GM18519 (cell line): ENCODE results near the gene C17orf100.
A peak's percentile ranks its signal among the peaks of the same experiment; 100 is the strongest.

ENCODE experiments used
- ATAC-seq: cut with Tn5 transposase; IDR thresholded peaks from one replicate; pipeline ENCODE4 v1.9.1; 2021; ENCODE audit warnings: mild to moderate bottlenecking, moderate library complexity; ENCODE audit not compliant: unreplicated experiment, low FRiP score

The C17orf100 gene

DNA sequence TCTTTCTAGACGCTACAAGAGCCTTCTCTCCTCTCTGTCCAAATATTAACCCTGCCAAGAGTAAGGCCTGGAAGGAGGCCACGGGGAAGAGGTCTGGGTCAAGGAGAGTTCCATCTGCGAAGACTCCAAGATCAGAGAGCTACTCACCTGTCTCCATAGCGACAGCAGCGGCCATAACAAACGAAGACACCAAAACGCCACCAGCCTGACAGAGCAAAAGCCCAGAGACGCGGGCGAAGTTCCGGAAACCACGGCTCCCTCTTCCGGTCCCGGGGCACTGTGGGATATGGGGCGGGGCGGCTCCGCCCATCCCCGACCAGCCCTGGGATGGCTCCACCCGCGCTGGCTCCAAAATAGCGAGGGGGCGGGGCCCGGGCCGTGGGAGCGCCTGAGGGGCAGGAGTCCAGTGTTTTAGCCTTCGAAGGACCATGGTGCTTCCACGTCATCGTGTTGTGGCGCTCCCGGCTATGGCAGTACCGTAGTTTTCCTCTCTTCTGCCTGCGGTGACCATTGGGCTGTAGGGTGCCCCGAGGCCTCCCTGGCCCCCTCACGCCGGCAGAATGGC is at the start of gene C17orf100, which contains the start of gene MED31:
Gene C17orf100, plus strand, starts transcription at position 409 of the 565 bp plus-strand sequence. Its CDS starts 152 bp downstream, at position 561.
Gene MED31, minus strand, starts transcription at position 252 of the 565 bp plus-strand sequence. Its CDS starts 77 bp downstream, at position 175.
- peak; percentile 48 for ATAC-seq

DNA sequence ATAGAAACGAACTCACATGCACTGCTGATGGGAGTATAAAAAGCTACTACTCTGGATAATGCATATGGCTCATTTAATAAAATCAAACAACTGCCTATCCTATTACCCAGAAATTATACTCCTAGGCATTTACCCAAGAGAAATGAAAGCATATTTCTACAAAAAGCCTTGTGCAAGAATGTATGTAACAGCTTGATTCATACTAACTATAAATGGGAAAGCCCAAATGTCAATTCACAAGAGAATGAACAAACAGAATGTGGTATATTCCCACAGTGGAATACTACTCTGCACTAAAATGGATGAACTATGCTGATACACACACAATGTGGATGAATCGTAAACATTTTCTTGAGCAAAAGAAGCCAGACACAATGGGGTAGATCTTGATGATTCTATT is 49.4 kb upstream of the C17orf100 start:
- ATAC-seq: no peak

DNA sequence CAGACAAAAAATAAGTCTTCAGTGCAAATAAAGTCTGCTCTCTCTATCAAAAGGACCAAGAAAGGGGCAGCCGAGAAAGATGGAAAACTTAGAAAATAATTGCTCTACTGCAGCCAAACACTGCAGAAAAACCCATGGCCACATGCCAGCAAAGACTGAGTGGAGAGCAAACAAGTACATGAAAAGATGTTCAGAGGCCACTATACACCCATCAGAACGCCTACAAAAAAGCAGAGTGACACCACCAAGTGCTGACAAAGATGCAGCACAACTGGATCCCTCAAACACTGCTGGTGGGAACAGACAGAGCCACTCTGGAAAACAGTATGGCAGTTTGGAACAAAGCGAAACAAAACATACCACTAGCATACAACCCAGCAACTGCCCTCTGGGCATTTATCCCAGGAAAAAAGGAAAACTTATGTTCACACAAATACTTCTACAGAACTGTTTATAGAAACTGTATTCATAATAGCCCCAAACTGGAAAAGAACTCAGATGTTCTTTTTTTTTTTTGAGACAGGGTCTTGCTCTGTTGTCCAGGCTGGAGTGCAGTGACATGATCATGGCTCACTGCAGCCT is 47.7 kb upstream of the C17orf100 start:
- no peak for ATAC-seq

DNA sequence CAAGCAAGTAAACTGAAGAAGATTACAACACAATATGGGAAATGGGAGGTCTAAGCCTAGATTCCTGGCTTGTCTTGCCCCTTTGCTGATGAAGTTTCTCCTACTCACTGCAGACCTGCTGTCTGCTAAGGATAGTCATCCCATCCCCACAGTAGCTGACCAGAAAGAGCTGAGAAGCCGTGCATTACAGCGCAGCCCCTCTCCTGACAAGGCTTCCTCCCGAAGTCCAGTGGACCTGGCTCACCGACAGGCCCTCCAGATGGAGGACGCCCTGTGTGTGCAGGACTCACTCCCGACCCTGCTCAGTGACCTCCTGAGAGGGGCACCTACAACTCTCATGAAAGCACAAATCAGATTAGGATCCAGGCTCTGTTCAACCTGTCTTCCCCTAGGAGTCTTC is 46.4 kb upstream of the C17orf100 start:
- no peak for ATAC-seq

GRCh38 chr17:6608321-6608720 is 43.2 kb upstream of the C17orf100 start:
- ATAC-seq: no peak

DNA sequence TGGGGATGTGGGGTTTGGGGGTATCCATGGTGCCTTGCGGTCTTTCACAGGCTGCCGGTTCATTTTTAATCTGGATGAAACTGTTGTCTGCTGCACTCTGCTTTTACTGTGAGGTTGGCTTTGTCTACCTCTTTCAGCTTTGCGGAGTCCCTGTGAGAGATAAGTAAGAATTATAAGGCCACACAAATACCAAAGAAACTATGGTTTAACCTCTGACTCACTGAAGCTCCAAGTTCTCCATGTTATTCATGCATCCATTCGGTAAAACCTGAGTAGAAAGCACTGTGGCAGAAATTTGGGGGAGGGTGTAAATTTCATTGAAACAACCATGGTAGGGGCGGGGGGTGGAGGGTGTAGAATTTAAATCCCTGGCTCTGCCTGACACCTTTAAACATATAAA is 41.6 kb upstream of the C17orf100 start:
- no peak for ATAC-seq

GRCh38 chr17:6611231-6611630 is 40.3 kb upstream of the C17orf100 start:
- no peak for ATAC-seq

- no peak for ATAC-seq
These were observed 27.6 kb upstream of the C17orf100 start for GRCh38 chr17:6623941-6624340.

DNA sequence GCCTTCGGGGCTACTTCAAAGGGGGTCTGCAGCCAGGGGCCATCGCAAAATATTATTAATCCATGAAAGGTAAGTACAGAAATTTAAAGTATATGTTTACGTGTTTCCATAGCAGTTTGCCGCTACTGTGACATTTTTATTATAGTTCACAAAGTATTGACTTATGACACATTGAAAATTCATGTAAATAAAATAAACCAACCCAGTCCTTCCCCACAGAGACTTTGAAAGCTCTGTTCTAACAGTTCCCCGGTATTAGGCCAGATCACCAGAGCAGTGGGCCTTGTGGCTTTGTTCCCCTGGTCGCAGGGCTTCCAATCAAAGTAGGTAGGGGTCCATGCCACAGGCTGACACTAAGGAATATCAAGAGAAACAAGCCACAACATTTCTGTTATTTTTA is 24.9 kb upstream of the C17orf100 start:
- ATAC-seq: no peak

DNA sequence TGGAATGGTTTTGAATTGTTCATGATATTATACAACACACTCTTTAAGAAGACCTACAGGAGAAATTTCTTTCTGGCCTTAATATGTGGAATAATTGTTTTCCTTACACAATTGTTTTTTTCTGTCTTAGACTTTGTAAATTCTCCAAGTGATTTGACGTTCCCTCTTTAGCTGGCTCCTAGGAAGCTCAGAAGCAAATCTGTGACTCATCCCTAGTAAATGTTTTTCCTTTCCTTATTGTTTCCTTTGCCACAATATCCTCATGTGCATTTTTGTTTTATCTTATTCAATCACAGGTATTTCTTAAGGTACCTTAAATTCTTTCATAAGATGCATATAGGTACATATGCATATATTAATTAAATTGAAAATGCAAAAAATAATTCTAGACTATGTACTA is 24.5 kb upstream of the C17orf100 start:
- ATAC-seq: no peak

- no peak for ATAC-seq
These were observed 21.2 kb upstream of the C17orf100 start for GRCh38 chr17:6630390-6630789.

- no peak for ATAC-seq
These were observed 19.0 kb upstream of the C17orf100 start for GRCh38 chr17:6632530-6632929.

- ATAC-seq: no peak
These were observed 18.3 kb upstream of the C17orf100 start for GRCh38 chr17:6633263-6633662.

- ATAC-seq: no peak
These were observed 15.5 kb upstream of the C17orf100 start for GRCh38 chr17:6636105-6636504.

GRCh38 chr17:6636616-6637457 is 14.7 kb upstream of the C17orf100 start:
- no peak for ATAC-seq

DNA sequence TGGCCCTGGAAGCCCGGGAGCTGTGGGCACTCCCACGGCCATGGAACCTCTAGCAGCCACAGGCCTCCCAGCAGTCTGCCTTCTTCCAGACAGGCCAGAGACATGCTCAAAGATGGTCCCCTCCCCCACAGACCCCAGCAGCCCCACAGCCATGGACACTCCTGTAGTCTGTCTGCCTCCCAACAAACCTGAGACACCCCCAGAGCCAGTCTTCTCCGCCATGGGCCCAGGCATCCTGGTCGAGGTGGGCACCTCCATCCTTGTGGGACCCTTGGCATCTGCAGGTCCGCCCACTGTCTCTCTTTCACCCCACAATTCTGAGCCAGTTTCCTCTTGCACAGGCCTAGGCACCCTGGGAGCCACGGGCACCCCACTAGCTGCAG is 14.1 kb upstream of the C17orf100 start:
- ATAC-seq: no peak

DNA sequence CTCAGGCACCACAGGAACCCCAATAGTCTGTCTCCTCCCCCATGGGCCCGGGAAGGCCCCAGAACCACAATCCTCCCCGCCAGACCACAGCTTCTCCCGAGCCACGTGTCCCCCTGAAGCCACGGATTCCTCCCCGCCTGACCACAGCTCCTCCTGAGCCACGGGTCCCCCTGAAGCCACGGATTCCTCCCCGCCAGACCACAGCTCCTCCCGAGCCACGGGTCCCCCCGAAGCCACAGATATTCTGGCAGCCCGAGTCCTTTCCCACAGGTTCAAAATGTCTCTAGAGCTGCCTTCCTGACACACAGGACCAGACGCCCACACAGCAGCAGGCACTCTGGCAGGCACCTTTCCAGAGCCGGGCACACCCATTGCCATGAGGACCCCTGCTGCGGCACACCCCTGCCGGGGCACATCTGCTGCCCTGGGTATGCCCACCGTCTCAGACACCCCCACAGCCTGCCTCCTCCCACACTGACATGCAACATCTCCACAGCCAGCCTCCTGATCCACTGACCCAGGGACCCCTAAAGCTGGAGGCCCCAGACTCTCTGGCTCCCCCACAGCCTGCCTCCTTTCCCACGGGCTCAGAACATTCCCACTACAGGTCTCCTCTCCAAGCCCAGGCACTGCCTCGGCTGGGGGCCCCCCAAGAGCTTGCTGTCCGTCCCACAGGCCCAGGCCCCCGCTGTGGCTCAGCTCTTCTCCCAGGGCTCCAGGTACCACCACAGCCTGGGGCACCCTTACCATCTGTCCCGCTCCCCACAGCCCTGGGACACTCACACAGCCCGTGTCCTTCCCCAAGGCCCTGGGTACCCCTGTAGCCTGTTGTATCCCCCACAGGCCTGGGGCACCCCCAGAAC is 13.3 kb upstream of the C17orf100 start:
- no peak for ATAC-seq

DNA sequence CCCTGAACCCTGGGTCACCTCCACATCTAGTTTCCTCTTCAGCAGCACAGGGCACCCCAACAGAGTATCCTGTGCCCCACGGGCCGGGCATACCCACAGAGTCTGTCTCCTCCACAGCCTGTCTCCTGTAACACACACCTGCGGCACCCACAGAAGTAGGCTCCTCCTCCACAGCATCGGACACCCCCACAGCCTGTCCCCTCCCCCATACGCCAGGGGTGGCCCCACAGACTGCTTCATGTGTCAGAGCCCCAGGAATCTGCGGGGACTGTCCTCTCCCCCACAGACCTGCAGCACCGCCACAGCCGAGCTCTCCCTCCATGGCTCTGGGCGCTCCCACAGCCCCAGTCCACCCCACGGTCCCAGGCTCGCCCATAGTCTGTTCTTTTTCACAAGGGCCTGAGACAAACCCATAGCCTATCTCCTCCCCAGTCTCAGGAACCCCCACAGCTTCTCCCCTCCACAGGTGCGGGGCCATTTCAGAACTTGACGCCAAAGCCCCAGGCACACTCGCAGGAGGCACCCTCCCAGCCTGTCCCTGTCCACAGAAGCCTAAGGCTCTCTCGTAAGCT is 12.5 kb upstream of the C17orf100 start:
- ATAC-seq: no peak

DNA sequence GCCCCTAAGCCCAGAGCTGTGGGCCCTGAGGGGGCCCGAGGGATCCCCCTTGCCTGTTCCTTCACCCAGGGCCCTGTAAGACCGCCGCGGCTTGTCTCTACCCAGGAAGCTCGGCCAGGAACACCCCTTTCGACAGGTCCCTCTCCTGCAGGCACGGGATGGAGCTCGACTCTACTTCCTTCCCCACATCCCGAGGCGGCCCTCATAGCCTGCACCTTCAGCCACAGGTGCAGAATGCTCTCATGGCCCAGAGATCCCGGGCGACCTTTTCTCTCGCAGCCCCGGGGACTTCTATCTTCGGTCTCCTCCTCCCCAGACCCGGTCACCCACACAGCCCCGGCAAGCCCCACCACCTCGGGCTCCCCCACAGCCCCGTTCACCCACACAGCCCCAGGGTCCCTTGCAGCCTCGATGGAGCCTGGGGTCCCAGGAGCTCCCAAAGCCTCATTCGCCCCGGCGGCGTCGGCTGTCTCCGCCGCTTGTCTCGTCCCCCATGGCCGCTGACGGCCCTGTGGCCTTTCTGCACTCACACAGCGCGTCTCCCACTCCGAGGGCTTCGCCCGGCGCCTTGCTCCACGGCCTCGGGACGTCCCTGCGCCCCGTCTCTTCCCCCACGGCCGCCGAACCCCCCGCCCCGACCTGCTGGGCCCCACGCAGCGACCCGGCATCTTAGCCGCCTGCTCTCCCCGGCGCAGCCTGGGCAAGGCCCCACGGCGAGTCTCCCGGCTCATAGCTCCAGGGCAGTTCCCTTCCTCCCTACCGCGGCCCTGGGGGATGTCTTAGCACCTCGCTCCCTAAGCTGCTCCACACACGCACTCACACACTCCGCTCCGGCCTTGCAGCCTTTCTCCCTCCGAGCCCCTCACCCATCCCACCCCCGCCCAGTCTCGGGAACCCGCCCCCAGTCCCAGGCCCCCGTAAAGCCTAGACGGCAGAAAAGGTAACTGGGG is 11.7 kb upstream of the C17orf100 start:
- no peak for ATAC-seq
